ENCODE results near the gene GINS1.

DNA sequence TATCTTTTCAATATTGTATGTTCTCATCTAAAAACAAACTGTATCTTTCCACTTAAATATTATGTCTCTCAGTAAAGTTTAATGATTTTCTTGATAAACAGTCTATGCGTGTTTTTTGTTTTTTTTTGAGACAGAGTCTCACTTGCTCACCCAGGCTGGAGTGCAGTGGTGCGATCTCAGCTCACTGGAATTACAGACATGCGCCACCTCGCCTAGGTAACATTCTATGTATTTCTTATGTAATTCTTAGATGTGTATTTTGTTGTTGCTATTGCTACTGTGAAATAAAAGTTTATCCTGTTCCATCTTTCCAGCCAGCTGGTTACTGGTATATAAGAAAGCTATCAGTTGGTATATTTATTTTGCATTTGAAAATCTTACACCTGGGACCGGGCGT lies 46.2 kb upstream of the GINS1 start:
- TF ChIP-seq CTCF (IDR thresholded peaks at IDR 0.05; ENCODE audit: control extremely low read depth in 1 of 3, insufficient read depth in 1 of 3, low read depth in 1 of 3, low read length in 3 of 3) = no peak
- TF ChIP-seq POLR2A (IDR thresholded peaks at IDR 0.05; ENCODE audit: control extremely low read depth in 1 of 2, low read depth in 2 of 2, low read length in 2 of 2) = no peak
- TF ChIP-seq EP300 (IDR thresholded peaks at IDR 0.05; ENCODE audit: borderline replicate concordance in 1 of 2, low read depth in 2 of 2, low read length in 2 of 2) = no peak
- TF ChIP-seq BCL11A (IDR thresholded peaks at IDR 0.05; ENCODE audit: low read depth in 2 of 2, low read length in 2 of 2) = no peak
- no peak for TF ChIP-seq POLR2AphosphoS5 (IDR thresholded peaks at IDR 0.05; ENCODE audit: low read depth, low read length)
- TF ChIP-seq HDAC6 (IDR thresholded peaks at IDR 0.05; ENCODE audit: low read depth, low read length) = no peak
- TF ChIP-seq TAF1 (IDR thresholded peaks at IDR 0.05; ENCODE audit: low read depth, low read length) = no peak
- TF ChIP-seq SRF (IDR thresholded peaks at IDR 0.05; ENCODE audit: low read depth, low read length) = no peak
- TF ChIP-seq EGR1 (IDR thresholded peaks at IDR 0.05; ENCODE audit: borderline replicate concordance, low read depth, low read length) = no peak
- TF ChIP-seq RFX5 (IDR thresholded peaks at IDR 0.05; ENCODE audit: borderline replicate concordance, low read depth, low read length) = no peak
- no peak for TF ChIP-seq TEAD4 (IDR thresholded peaks at IDR 0.05; ENCODE audit: low read depth, low read length)
- TF ChIP-seq ASH2L (IDR thresholded peaks at IDR 0.05; ENCODE audit: low read length) = no peak
- no peak for TF ChIP-seq EZH2 (IDR thresholded peaks at IDR 0.05; ENCODE audit: low read depth, low read length, severe bottlenecking)
- no peak for TF ChIP-seq GABPA (IDR thresholded peaks at IDR 0.05; ENCODE audit: borderline replicate concordance, insufficient read depth, low read length)

All from H1 (cell line).